ENCODE measurements around the gene FOXK1.

Gene FOXK1

GRCh38 chr7:4805984-4806300 is 123.8 kb downstream of the FOXK1 start:
- ChIA-PET POLR2A (ENCODE audit: low non-redundant PET) (no interaction called here), CTCF (interaction anchor here (0.7 kb wide), 1 partner anchor 73 kb away, joined by 5 read pairs; no protein-coding TSS in a partner anchor)
- no peak for TF ChIP-seq CTCF (conservative IDR thresholded peaks at IDR 0.05; ENCODE audit: low read depth)
- DNase-seq (ENCODE audit: low spot score) = no peak
- no peak overlapping the region for H3K27ac ChIP-seq

- ChIA-PET CTCF (no interaction called here), POLR2A (ENCODE audit: low non-redundant PET) (no interaction called here)
- TF ChIP-seq CTCF (conservative IDR thresholded peaks at IDR 0.05; ENCODE audit: low read depth) = no peak
- no peak for DNase-seq (ENCODE audit: low spot score)
- H3K27ac ChIP-seq = no peak overlapping the region
These were observed 125.0 kb downstream of the FOXK1 start for GRCh38 chr7:4806983-4807597.

- no peak for TF ChIP-seq CTCF (conservative IDR thresholded peaks at IDR 0.05; ENCODE audit: low read depth)
- DNase-seq (ENCODE audit: low spot score) = no peak
- H3K27ac ChIP-seq = no peak overlapping the region
- CTCF ChIA-PET = no interaction called here
- POLR2A ChIA-PET (ENCODE audit: low non-redundant PET) = interaction anchor here (0.7 kb wide), 1 partner anchor 339 kb away, joined by 3 read pairs; no protein-coding TSS in a partner anchor
These were observed 125.5 kb downstream of the FOXK1 start for GRCh38 chr7:4807598-4808016.

- DNase-seq (ENCODE audit: low spot score) = no peak
- ChIA-PET POLR2A (ENCODE audit: low non-redundant PET) (interaction anchor here (0.7 kb wide), 1 partner anchor 339 kb away, joined by 3 read pairs; no protein-coding TSS in a partner anchor), CTCF (interaction anchor here (0.5 to 0.7 kb wide), 2 partner anchors 13 to 265 kb away, joined by 3 read pairs; no protein-coding TSS in a partner anchor)
- no peak overlapping the region for H3K27ac ChIP-seq
- TF ChIP-seq CTCF (conservative IDR thresholded peaks at IDR 0.05; ENCODE audit: low read depth) = no peak
These were observed 125.9 kb downstream of the FOXK1 start for GRCh38 chr7:4808026-4808425.

- H3K27ac ChIP-seq = no peak overlapping the region
- ChIA-PET POLR2A (ENCODE audit: low non-redundant PET) (interaction anchor here (0.7 kb wide), 1 partner anchor 338 kb away, joined by 3 read pairs; no protein-coding TSS in a partner anchor), CTCF (interaction anchor here (0.5 to 0.9 kb wide), 3 partner anchors 14 to 266 kb away, joined by 3 to 4 read pairs (median 3); no protein-coding TSS in a partner anchor)
- TF ChIP-seq CTCF (conservative IDR thresholded peaks at IDR 0.05; ENCODE audit: low read depth) = no peak
- no peak for DNase-seq (ENCODE audit: low spot score)
These were observed 126.5 kb downstream of the FOXK1 start for GRCh38 chr7:4808565-4808964.

GRCh38 chr7:4809091-4809591 is 127.0 kb downstream of the FOXK1 start:
- TF ChIP-seq CTCF (conservative IDR thresholded peaks at IDR 0.05; ENCODE audit: low read depth) = no peak
- POLR2A ChIA-PET (ENCODE audit: low non-redundant PET) = no interaction called here
- DNase-seq (ENCODE audit: low spot score) = no peak
- CTCF ChIA-PET = interaction anchor here (0.8 to 0.9 kb wide), 2 partner anchors 14 to 105 kb away, joined by 3 to 4 read pairs; no protein-coding TSS in a partner anchor
- H3K27ac ChIP-seq = no peak overlapping the region

Measured in RWPE1 (cell line).